ENCODE results near the gene IGF2. TPM values are rescaled to one million over a fixed set of nuclear protein-coding genes. Genes with fewer than 3 reads are reported as not detected.

IGF2 gene
- polyA plus RNA-seq, 1 experiment: 16.6 TPM

DNA sequence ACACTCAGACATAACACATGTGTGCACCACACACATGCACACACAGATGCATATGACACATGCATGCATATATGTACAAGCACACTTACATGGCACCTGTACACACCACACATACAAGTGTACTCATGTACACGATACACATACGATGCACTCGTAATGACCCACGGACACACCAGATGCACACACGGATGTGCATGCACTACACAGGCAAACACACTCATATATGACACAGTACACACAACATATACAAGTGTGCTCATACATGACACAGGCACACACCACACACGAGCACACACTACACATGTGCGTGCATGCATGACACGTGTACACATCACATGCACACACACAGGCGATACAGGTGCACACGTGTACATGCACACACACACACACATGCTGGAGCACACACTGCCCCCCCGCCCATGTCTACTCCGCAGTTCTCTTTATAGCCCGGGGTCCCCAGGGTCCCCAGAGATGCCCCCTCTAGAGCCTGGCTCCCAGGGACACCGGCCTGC, 37.3 kb upstream of the IGF2 start:
- H3K9me3 ChIP-seq (ENCODE audit: control insufficient read depth, insufficient read depth, low read length): no peaks in the 10 kb centered on the region; the same call in 1 of the 2 replicates
- peaks cover 3% of the 10 kb centered on the region for H3K27me3 ChIP-seq (ENCODE audit: control insufficient read depth, insufficient read depth, low read length)
- no peak overlapping the region for H3K27ac ChIP-seq (ENCODE audit: low read depth, low read length)
- ChIA-PET CTCF (no interaction called here), POLR2A (no interaction called here)
- no peak for DNase-seq (ENCODE audit: low read depth, low spot score)
- no peak overlapping the region for H3K4me3 ChIP-seq (ENCODE audit: low read depth, low read length)
- TF ChIP-seq, protein P1, sequence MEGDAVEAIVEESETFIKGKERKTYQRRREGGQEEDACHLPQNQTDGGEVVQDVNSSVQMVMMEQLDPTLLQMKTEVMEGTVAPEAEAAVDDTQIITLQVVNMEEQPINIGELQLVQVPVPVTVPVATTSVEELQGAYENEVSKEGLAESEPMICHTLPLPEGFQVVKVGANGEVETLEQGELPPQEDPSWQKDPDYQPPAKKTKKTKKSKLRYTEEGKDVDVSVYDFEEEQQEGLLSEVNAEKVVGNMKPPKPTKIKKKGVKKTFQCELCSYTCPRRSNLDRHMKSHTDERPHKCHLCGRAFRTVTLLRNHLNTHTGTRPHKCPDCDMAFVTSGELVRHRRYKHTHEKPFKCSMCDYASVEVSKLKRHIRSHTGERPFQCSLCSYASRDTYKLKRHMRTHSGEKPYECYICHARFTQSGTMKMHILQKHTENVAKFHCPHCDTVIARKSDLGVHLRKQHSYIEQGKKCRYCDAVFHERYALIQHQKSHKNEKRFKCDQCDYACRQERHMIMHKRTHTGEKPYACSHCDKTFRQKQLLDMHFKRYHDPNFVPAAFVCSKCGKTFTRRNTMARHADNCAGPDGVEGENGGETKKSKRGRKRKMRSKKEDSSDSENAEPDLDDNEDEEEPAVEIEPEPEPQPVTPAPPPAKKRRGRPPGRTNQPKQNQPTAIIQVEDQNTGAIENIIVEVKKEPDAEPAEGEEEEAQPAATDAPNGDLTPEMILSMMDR (IDR thresholded peaks at IDR 0.05; ENCODE audit: low read depth, low read length): no peak

DNA sequence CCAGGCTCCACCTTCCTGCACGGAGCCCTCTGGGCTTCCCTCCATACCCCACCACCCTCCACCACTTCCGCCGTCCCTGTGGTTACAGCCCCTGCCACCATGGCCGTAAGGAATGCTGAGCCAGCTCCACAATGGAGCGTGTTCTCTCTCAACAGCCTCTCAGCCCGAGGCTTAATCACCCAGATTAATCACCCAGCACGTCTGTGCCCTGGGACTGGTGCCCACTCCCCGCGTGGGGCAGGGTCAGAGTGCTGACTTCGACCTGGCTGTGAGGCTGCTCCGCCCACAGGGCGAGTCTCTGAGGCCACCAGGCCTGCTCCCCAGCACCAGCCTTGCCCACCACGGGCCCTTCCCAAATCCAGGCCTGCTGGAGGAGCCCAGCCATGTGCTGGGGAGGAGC, 36.5 kb upstream of the IGF2 start:
- TF ChIP-seq, protein P1 (IDR thresholded peaks at IDR 0.05; ENCODE audit: low read depth, low read length): no peak
- DNase-seq (ENCODE audit: low read depth, low spot score): no peak
- ChIA-PET POLR2A (no interaction called here), CTCF (no interaction called here)
- Histone ChIP-seq H3K27ac (ENCODE audit: low read depth, low read length) (no peak overlapping the region), H3K9me3 (ENCODE audit: control insufficient read depth, insufficient read depth, low read length) (no peaks in the 10 kb centered on the region; the same call in 1 of the 2 replicates), H3K4me3 (ENCODE audit: low read depth, low read length) (no peak overlapping the region), H3K27me3 (ENCODE audit: control insufficient read depth, insufficient read depth, low read length) (peaks cover 3% of the 10 kb centered on the region)

DNA sequence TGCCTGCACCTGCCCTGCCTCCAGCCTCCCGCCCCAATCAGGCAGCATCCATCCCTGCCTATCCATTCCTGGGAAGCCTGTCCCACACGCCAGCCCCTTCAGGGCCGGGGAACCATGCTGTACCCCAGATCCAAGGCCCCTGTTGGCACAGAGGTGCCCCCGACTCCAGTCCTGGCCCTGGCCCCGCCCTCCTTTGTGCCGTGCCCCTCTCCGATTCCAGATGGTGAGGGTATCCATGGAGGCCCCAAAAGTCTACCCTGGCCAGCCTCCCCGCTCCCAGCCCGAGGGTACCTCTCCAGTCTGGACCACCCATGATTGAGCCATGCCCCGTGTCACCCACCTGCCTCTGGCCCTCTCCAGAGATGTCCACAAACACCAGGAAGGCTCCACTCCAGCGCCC, 35.2 kb upstream of the IGF2 start:
- no peak overlapping the region for H3K4me3 ChIP-seq (ENCODE audit: low read depth, low read length)
- no peak for DNase-seq (ENCODE audit: low read depth, low spot score)
- no peak overlapping the region for H3K27ac ChIP-seq (ENCODE audit: low read depth, low read length)
- POLR2A ChIA-PET: no interaction called here
- CTCF ChIA-PET: no interaction called here
- TF ChIP-seq, protein P1 (IDR thresholded peaks at IDR 0.05; ENCODE audit: low read depth, low read length): no peak
- peaks cover 6% of the 10 kb centered on the region for H3K27me3 ChIP-seq (ENCODE audit: control insufficient read depth, insufficient read depth, low read length)
- H3K9me3 ChIP-seq (ENCODE audit: control insufficient read depth, insufficient read depth, low read length): no peaks in the 10 kb centered on the region; the same call in 1 of the 2 replicates

DNA sequence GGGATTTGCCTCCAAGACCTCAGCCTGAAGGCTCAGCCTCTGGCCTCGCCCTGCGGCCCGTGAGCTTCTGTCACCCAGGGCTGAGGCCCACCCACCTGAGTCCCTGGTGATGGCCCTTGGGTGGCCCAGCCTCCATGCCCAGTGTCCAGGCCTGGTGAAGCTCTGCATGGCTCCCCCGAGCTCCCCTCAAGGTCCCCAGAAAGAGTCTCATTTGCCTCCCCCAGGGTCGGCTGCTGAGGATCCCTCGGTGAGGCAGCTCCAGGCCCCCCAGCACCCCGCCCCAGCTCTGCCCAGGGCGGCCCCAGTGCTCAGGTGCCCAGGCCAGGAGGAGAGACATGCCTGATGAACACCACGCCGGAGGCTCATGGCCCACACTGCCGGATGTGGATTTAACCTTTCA, 34.6 kb upstream of the IGF2 start:
- no peak overlapping the region for H3K27ac ChIP-seq (ENCODE audit: low read depth, low read length)
- no peaks in the 10 kb centered on the region; the same call in 1 of the 2 replicates for H3K9me3 ChIP-seq (ENCODE audit: control insufficient read depth, insufficient read depth, low read length)
- ChIA-PET CTCF (interaction anchor here (0.6 kb wide), 1 partner anchor 22 kb away, joined by 3 read pairs; no protein-coding TSS in a partner anchor), POLR2A (no interaction called here)
- TF ChIP-seq, protein P1 (IDR thresholded peaks at IDR 0.05; ENCODE audit: low read depth, low read length): no peak
- H3K27me3 ChIP-seq (ENCODE audit: control insufficient read depth, insufficient read depth, low read length): peaks cover 9% of the 10 kb centered on the region
- no peak for DNase-seq (ENCODE audit: low read depth, low spot score)
- H3K4me3 ChIP-seq (ENCODE audit: low read depth, low read length): no peak overlapping the region

DNA sequence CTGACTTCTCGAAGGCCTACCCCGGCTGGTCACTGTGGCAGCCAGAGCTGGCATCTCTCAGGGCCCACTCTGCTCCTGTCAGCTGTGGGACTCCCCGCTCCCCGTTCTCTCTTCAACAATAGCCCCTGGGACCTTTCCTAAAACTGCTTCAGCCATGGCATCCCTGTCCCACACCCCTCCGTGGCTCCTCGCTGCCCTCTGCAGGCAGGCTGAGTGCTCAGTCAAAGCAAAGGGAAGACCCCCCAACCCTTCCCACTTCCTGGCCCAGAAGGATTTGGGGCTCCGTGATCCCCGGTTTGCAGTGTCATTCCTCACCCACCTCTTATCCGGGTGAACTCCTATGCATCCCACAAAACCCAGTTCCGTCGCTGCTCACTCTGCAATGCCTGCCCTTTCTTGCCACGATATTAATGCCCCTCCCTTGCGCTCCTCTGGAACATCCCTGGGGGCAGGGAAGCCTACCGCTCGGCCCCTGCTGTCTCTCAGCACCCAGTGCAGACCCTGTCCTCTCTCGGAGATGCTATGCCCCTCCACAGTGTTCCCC, 34.0 kb upstream of the IGF2 start:
- TF ChIP-seq, protein P1 (IDR thresholded peaks at IDR 0.05; ENCODE audit: low read depth, low read length): peak; percentile 37
- no peaks in the 10 kb centered on the region; the same call in 1 of the 2 replicates for H3K9me3 ChIP-seq (ENCODE audit: control insufficient read depth, insufficient read depth, low read length)
- no peak for DNase-seq (ENCODE audit: low read depth, low spot score)
- no peak overlapping the region for H3K27ac ChIP-seq (ENCODE audit: low read depth, low read length)
- H3K4me3 ChIP-seq (ENCODE audit: low read depth, low read length): no peak overlapping the region
- peaks cover 9% of the 10 kb centered on the region for H3K27me3 ChIP-seq (ENCODE audit: control insufficient read depth, insufficient read depth, low read length)
- CTCF ChIA-PET: interaction anchor here (0.6 kb wide), 1 partner anchor 22 kb away, joined by 3 read pairs; no protein-coding TSS in a partner anchor
- POLR2A ChIA-PET: no interaction called here

Measured in AG04450 (cell line).